ENCODE results near the gene ITGAD.
A peak's percentile ranks its signal among the peaks of the same experiment; 100 is the strongest.

ITGAD gene

GRCh38 chr16:31397701-31398100 lies 4.6 kb downstream of the ITGAD start:
- TF ChIP-seq EZH2phosphoT487 (IDR thresholded peaks at IDR 0.05; ENCODE audit: borderline replicate concordance) = no peak
- no peak for TF ChIP-seq CTCF (conservative IDR thresholded peaks at IDR 0.05; ENCODE audit: low read length)
- no peaks in the 10 kb centered on the region for H4K20me1 ChIP-seq (ENCODE audit: insufficient read depth, low read length, poor library complexity, severe bottlenecking)
- H3K9ac ChIP-seq (ENCODE audit: low read depth, low read length, poor library complexity, severe bottlenecking) = no peak overlapping the region
- H3K9me2 ChIP-seq (replicated peaks; ENCODE audit: low read depth, low read length) = no peaks in the 10 kb centered on the region
- H3K4me1 ChIP-seq (ENCODE audit: insufficient read depth, low read length, poor library complexity, severe bottlenecking) = peaks cover 90% of the 10 kb centered on the region
- peaks cover 70% of the 10 kb centered on the region for H3K79me2 ChIP-seq (ENCODE audit: insufficient read depth, low read length)
- no peak overlapping the region for H3K4me3 ChIP-seq (ENCODE audit: low read length, poor library complexity, severe bottlenecking)
- peaks cover 11% of the 10 kb centered on the region for H3F3A ChIP-seq (ENCODE audit: low read depth)
- no peak overlapping the region for H3K4me2 ChIP-seq (ENCODE audit: low read depth, low read length, poor library complexity, severe bottlenecking)
- H2AFZ ChIP-seq (ENCODE audit: low read length) = no peak overlapping the region
- no peaks in the 10 kb centered on the region for H3K36me3 ChIP-seq (ENCODE audit: insufficient read depth, low read length)
- no peaks in the 10 kb centered on the region for H3K27me3 ChIP-seq (ENCODE audit: insufficient read depth, low read length, poor library complexity, severe bottlenecking)
- no peaks in the 10 kb centered on the region for H3K9me3 ChIP-seq (ENCODE audit: insufficient read depth, low read depth, low read length)

GRCh38 chr16:31400191-31400590 lies 7.1 kb downstream of the ITGAD start:
- Histone ChIP-seq H3K9me2 (replicated peaks; ENCODE audit: low read depth, low read length) (no peaks in the 10 kb centered on the region), H3K4me2 (ENCODE audit: low read depth, low read length, poor library complexity, severe bottlenecking) (peak overlapping the region; percentile 75), H3K27me3 (ENCODE audit: insufficient read depth, low read length, poor library complexity, severe bottlenecking) (no peaks in the 10 kb centered on the region), H3K9ac (ENCODE audit: low read depth, low read length, poor library complexity, severe bottlenecking) (peak overlapping the region; percentile 64), H3F3A (ENCODE audit: low read depth) (peaks cover 11% of the 10 kb centered on the region), H2AFZ (ENCODE audit: low read length) (no peak overlapping the region), H3K4me3 (ENCODE audit: low read length, poor library complexity, severe bottlenecking) (peak overlapping the region; percentile 61), H3K4me1 (ENCODE audit: insufficient read depth, low read length, poor library complexity, severe bottlenecking) (peaks cover 84% of the 10 kb centered on the region), H3K9me3 (ENCODE audit: insufficient read depth, low read depth, low read length) (no peaks in the 10 kb centered on the region), H3K79me2 (ENCODE audit: insufficient read depth, low read length) (peaks cover 48% of the 10 kb centered on the region; the same call in 1 of the 2 replicates), H4K20me1 (ENCODE audit: insufficient read depth, low read length, poor library complexity, severe bottlenecking) (no peaks in the 10 kb centered on the region), H3K36me3 (ENCODE audit: insufficient read depth, low read length) (no peaks in the 10 kb centered on the region)
- no peak; the same call in 1 of the 2 replicates for TF ChIP-seq EZH2phosphoT487 (IDR thresholded peaks at IDR 0.05; ENCODE audit: borderline replicate concordance)
- no peak for TF ChIP-seq CTCF (conservative IDR thresholded peaks at IDR 0.05; ENCODE audit: low read length)

- H3K9me2 ChIP-seq (replicated peaks; ENCODE audit: low read depth, low read length) = no peaks in the 10 kb centered on the region
- H3K79me2 ChIP-seq (ENCODE audit: insufficient read depth, low read length) = peaks cover 36% of the 10 kb centered on the region; the same call in 1 of the 2 replicates
- no peaks in the 10 kb centered on the region for H3K27me3 ChIP-seq (ENCODE audit: insufficient read depth, low read length, poor library complexity, severe bottlenecking)
- peaks cover 11% of the 10 kb centered on the region for H3F3A ChIP-seq (ENCODE audit: low read depth)
- H3K9ac ChIP-seq (ENCODE audit: low read depth, low read length, poor library complexity, severe bottlenecking) = peak overlapping the region; percentile 64
- H2AFZ ChIP-seq (ENCODE audit: low read length) = no peak overlapping the region
- H3K36me3 ChIP-seq (ENCODE audit: insufficient read depth, low read length) = no peaks in the 10 kb centered on the region
- H4K20me1 ChIP-seq (ENCODE audit: insufficient read depth, low read length, poor library complexity, severe bottlenecking) = no peaks in the 10 kb centered on the region
- H3K9me3 ChIP-seq (ENCODE audit: insufficient read depth, low read depth, low read length) = no peaks in the 10 kb centered on the region
- peaks cover 72% of the 10 kb centered on the region for H3K4me1 ChIP-seq (ENCODE audit: insufficient read depth, low read length, poor library complexity, severe bottlenecking)
- peak overlapping the region; percentile 58 for H3K4me3 ChIP-seq (ENCODE audit: low read length, poor library complexity, severe bottlenecking)
- TF ChIP-seq EZH2phosphoT487 (IDR thresholded peaks at IDR 0.05; ENCODE audit: borderline replicate concordance) = no peak
- no peak for TF ChIP-seq CTCF (conservative IDR thresholded peaks at IDR 0.05; ENCODE audit: low read length)
- H3K4me2 ChIP-seq (ENCODE audit: low read depth, low read length, poor library complexity, severe bottlenecking) = peak overlapping the region; percentile 75
These were observed 8.3 kb downstream of the ITGAD start for GRCh38 chr16:31401436-31401835.

Data from Loucy (cell line).